PC-9 (cell line): ENCODE measurements around the gene BPIFB2.

Experiments used
- EZH2 ChIP-seq: fragments of 200-600 bp; sonication (generic); IDR thresholded peaks from 2 replicates; pipeline ENCODE4 v1.8.0; 2017; ENCODE audit warnings: antibody characterized with exemption, low read depth
- TF ChIP-seq, protein P1 (sequence below): fragments of 200-600 bp; sonication (generic); conservative IDR thresholded peaks from 2 replicates; pipeline ENCODE4 v1.6.1; 2017; ENCODE audit warnings: mixed run types, antibody characterized with exemption, mild to moderate bottlenecking, moderate library complexity

DNA sequence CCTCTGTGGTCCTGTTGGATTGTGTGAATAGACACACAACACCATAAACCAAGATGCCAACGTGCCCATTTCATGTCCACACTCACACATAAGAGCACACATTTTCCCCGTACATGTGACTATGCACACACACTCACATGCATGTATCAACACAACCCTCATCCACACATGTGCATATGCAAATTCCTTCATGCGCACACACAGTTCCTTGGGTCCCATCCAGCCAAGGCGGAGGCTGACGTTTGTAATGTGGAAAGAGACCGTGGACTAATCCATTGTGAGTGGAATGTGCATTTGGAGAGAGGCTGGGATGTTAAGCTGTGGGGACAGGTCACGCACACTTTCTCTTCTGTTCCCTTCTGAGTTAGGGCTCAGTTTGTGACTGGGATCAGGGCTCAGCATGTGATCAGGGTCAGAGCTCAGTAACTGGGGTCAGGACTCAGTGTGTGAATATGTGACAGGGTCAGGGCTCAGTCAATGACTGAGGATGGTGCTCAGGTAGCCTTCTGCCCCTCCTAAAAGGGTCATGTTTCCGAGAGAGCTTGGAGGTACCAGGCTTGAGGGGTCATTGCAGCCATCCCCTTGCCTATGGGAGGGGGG is 628 bp upstream of the BPIFB2 start:
- TF ChIP-seq, protein P1, sequence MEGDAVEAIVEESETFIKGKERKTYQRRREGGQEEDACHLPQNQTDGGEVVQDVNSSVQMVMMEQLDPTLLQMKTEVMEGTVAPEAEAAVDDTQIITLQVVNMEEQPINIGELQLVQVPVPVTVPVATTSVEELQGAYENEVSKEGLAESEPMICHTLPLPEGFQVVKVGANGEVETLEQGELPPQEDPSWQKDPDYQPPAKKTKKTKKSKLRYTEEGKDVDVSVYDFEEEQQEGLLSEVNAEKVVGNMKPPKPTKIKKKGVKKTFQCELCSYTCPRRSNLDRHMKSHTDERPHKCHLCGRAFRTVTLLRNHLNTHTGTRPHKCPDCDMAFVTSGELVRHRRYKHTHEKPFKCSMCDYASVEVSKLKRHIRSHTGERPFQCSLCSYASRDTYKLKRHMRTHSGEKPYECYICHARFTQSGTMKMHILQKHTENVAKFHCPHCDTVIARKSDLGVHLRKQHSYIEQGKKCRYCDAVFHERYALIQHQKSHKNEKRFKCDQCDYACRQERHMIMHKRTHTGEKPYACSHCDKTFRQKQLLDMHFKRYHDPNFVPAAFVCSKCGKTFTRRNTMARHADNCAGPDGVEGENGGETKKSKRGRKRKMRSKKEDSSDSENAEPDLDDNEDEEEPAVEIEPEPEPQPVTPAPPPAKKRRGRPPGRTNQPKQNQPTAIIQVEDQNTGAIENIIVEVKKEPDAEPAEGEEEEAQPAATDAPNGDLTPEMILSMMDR: no peak
- no peak for TF ChIP-seq EZH2
